Measurements from ENCODE around the gene PROSER3. TPM values are rescaled to one million over a fixed set of nuclear protein-coding genes. Genes with fewer than 3 reads are reported as not detected.

Gene PROSER3
- total and polyA plus RNA-seq, 2 donors (not counting 1 experiment from before 2014, with no cell fraction given), result 26.0 to 61.0 TPM

DNA sequence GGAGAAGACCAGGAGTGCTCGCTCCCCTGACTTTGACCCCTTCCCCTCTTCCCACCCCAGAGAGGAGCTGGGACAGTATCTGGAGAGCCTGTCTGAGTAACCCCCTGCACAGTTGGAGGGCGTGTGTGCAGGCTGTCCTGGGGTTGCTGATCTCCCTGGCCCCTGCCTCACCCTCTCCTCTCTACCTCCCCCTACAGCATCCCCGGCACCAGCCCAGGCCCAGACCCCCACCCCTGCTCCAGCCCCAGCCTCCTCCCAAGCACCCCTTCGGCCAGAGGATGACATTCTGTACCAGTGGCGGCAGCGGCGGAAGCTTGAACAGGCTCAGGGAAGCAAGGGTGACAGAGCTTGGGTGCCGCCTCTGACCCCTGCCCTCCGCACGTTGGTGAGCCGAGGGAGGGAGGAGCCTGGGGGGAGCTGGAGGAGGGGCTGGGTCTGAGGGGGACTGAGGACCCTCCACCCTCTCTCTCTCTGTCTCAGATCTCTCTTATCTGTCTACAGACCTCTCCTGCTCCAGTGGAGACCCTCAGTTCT lies 8.7 kb downstream of the PROSER3 start:
- H2AFZ ChIP-seq (ENCODE audit: insufficient read depth, low read depth, low read length, poor library complexity, severe bottlenecking), result no peak overlapping the region
- H3K36me3 ChIP-seq (replicated peaks in 1 of 2; ENCODE audit: control extremely low read depth in 1 of 2, control insufficient read depth in 1 of 2, extremely low read depth in 1 of 2, insufficient read depth in 2 of 2, low read length in 1 of 2), result peaks cover 0 to 12% of the 10 kb centered on the region in 2 experiments
- ChIA-PET CTCF (interaction anchor here (0.5 kb wide), 1 partner anchor 72 kb away, joined by 4 read pairs; no protein-coding TSS in a partner anchor), POLR2A (interaction anchor here (1.0 kb wide), 1 partner anchor 26 kb away, joined by 3 read pairs; no protein-coding TSS in a partner anchor)
- Mint-ChIP-seq H3K27me3 (no peaks in the 10 kb centered on the region), H3K4me3 (no peak overlapping the region), H3K27ac (no peak overlapping the region), H3K4me1 (peaks cover 3% of the 10 kb centered on the region), H3K9me3 (ENCODE audit: insufficient read depth) (no peaks in the 10 kb centered on the region)
- H3K4me1 ChIP-seq (ENCODE audit: control insufficient read depth in 2 of 2, insufficient read depth in 2 of 2, low read length in 2 of 2), result no peaks in the 10 kb centered on the region
- intact Hi-C loops (cut with micrococcal nuclease), result no loop called here
- no peaks in the 10 kb centered on the region for H4K20me1 ChIP-seq (ENCODE audit: control insufficient read depth, insufficient read depth, low read length, poor library complexity, severe bottlenecking)
- H3K9me3 ChIP-seq (ENCODE audit: control extremely low read depth in 1 of 3, control insufficient read depth in 2 of 3, insufficient read depth in 1 of 3, low read length in 2 of 3), result no peaks in the 10 kb centered on the region
- ATAC-seq (ENCODE audit: low read depth), result no peak
- H3K79me2 ChIP-seq (ENCODE audit: control insufficient read depth, insufficient read depth, low read length), result peaks cover 6% of the 10 kb centered on the region
- TF ChIP-seq EZH2 (IDR thresholded peaks at IDR 0.05; ENCODE audit: borderline replicate concordance, insufficient read depth, low read depth, low read length, poor library complexity, severe bottlenecking), result no peak
- TF ChIP-seq, protein P1, sequence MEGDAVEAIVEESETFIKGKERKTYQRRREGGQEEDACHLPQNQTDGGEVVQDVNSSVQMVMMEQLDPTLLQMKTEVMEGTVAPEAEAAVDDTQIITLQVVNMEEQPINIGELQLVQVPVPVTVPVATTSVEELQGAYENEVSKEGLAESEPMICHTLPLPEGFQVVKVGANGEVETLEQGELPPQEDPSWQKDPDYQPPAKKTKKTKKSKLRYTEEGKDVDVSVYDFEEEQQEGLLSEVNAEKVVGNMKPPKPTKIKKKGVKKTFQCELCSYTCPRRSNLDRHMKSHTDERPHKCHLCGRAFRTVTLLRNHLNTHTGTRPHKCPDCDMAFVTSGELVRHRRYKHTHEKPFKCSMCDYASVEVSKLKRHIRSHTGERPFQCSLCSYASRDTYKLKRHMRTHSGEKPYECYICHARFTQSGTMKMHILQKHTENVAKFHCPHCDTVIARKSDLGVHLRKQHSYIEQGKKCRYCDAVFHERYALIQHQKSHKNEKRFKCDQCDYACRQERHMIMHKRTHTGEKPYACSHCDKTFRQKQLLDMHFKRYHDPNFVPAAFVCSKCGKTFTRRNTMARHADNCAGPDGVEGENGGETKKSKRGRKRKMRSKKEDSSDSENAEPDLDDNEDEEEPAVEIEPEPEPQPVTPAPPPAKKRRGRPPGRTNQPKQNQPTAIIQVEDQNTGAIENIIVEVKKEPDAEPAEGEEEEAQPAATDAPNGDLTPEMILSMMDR (IDR thresholded peaks at IDR 0.05), result no peak
- H3K27ac ChIP-seq (ENCODE audit: low read length in 2 of 2), result no peak overlapping the region
- no peaks in the 10 kb centered on the region for H3K27me3 ChIP-seq (replicated peaks in 1 of 4; ENCODE audit: control extremely low read depth in 1 of 4, control insufficient read depth in 3 of 4, insufficient read depth in 4 of 4, low read length in 3 of 4)
- DNase-seq, result no peak
- H3K4me3 ChIP-seq (ENCODE audit: control extremely low read depth in 1 of 5, extremely low read depth in 1 of 5, insufficient read depth in 1 of 5, low read depth in 2 of 5, low read length in 4 of 5), result no peak overlapping the region
- 81% methylated on average over 4 of the region's 11 CpGs for WGBS (ENCODE audit: insufficient coverage)
- no peak overlapping the region for H3K9ac ChIP-seq (ENCODE audit: low read length)
- no peak overlapping the region for H3K4me2 ChIP-seq (replicated peaks; ENCODE audit: low read depth, low read length, poor library complexity, severe bottlenecking)

DNA sequence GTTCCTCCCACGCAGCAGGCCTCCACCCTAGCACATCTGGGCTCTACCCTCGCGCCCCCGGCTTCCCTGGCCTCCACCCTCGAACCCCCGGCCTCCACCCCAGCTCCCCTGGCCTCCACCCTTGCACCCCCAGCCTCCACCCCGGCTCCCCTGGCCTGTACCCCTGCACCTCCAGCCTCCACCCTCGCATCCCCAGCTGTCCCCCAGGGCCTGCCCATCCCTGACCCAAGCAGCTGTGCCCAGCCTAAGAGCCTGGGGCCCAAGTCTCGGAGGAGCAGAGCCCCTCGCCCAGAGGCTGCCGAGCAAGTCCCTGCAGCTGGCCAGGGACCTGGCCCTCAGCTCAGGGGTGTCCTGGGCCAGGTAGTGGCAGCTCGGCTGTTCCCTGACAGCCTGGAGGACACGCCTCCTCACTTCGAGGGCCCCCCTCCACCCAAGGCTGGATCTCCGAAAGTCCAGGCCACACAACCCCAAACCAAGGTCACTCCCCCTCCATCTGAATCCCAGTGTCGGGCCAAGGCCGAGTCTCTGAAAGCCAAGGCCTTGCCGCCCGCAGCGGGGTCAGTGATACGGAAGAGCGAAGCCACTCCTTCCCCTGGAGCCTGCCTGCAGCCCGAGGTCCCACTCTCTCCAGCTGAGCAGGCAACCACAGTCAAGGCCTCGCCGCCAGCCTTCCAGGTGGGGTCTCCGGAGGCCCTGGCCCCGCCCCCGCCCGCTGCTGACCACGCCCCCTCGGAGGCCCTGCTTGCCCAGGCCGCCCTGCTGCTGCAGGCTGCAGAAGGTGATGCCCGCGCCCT lies 9.5 kb downstream of the PROSER3 start:
- no peaks in the 10 kb centered on the region for H3K9me3 ChIP-seq (ENCODE audit: control extremely low read depth in 1 of 3, control insufficient read depth in 2 of 3, insufficient read depth in 1 of 3, low read length in 2 of 3)
- POLR2A ChIA-PET, result interaction anchor here (1.0 kb wide), 1 partner anchor 27 kb away, joined by 3 read pairs; no protein-coding TSS in a partner anchor
- H3K27me3 ChIP-seq (replicated peaks in 1 of 4; ENCODE audit: control extremely low read depth in 1 of 4, control insufficient read depth in 3 of 4, insufficient read depth in 4 of 4, low read length in 3 of 4), result no peaks in the 10 kb centered on the region
- H3K36me3 ChIP-seq (replicated peaks in 1 of 2; ENCODE audit: control extremely low read depth in 1 of 2, control insufficient read depth in 1 of 2, extremely low read depth in 1 of 2, insufficient read depth in 2 of 2, low read length in 1 of 2), result peaks cover 0 to 8% of the 10 kb centered on the region in 2 experiments
- H3K9me3 Mint-ChIP-seq (ENCODE audit: insufficient read depth), result no peaks in the 10 kb centered on the region
- no peak overlapping the region for H3K27ac Mint-ChIP-seq
- H3K4me3 Mint-ChIP-seq, result no peak overlapping the region
- no peaks in the 10 kb centered on the region for H3K27me3 Mint-ChIP-seq
- H3K4me2 ChIP-seq (replicated peaks; ENCODE audit: low read depth, low read length, poor library complexity, severe bottlenecking), result no peak overlapping the region
- TF ChIP-seq, protein P1 (IDR thresholded peaks at IDR 0.05), result no peak
- TF ChIP-seq EZH2 (IDR thresholded peaks at IDR 0.05; ENCODE audit: borderline replicate concordance, insufficient read depth, low read depth, low read length, poor library complexity, severe bottlenecking), result no peak
- no peak overlapping the region for H2AFZ ChIP-seq (ENCODE audit: insufficient read depth, low read depth, low read length, poor library complexity, severe bottlenecking)
- no peak overlapping the region for H3K4me3 ChIP-seq (ENCODE audit: control extremely low read depth in 1 of 5, extremely low read depth in 1 of 5, insufficient read depth in 1 of 5, low read depth in 2 of 5, low read length in 4 of 5)
- CTCF ChIA-PET, result interaction anchor here (0.5 kb wide), 1 partner anchor 72 kb away, joined by 4 read pairs; no protein-coding TSS in a partner anchor
- H4K20me1 ChIP-seq (ENCODE audit: control insufficient read depth, insufficient read depth, low read length, poor library complexity, severe bottlenecking), result no peaks in the 10 kb centered on the region
- intact Hi-C loops (cut with micrococcal nuclease), result no loop called here
- 40% methylated on average over 34 of the region's 34 CpGs for WGBS (ENCODE audit: insufficient coverage)
- no peak for DNase-seq
- peaks cover 3% of the 10 kb centered on the region for H3K4me1 Mint-ChIP-seq
- no peak for ATAC-seq (ENCODE audit: low read depth)
- H3K4me1 ChIP-seq (ENCODE audit: control insufficient read depth in 2 of 2, insufficient read depth in 2 of 2, low read length in 2 of 2), result no peaks in the 10 kb centered on the region
- no peak overlapping the region for H3K9ac ChIP-seq (ENCODE audit: low read length)
- no peaks in the 10 kb centered on the region for H3K79me2 ChIP-seq (ENCODE audit: control insufficient read depth, insufficient read depth, low read length)
- H3K27ac ChIP-seq (ENCODE audit: low read length in 2 of 2), result peak overlapping the region in 1 of 2 donors; percentile 20

Data from B cell (primary cell).